Measurements from ENCODE around the gene NGFR. TPM values are rescaled to one million over a fixed set of nuclear protein-coding genes. Genes with fewer than 3 reads are reported as not detected.

Gene NGFR
- total RNA-seq, 4 donors from 2014 or later: 10.6 to 21.3 (median 16.1) TPM

GRCh38 chr17:49552070-49552751 lies 57.1 kb downstream of the NGFR start:
- no peaks in the 10 kb centered on the region for H3K9me3 ChIP-seq
- no peaks in the 10 kb centered on the region for H3K36me3 ChIP-seq
- WGBS, 2 donors (ENCODE audit: low coverage in 1 of 2): 72 to 90% methylated on average over 7 to 12 of the region's 27 CpGs
- no peak overlapping the region for H3K27ac ChIP-seq
- peaks cover 5% of the 10 kb centered on the region for H3K27me3 ChIP-seq
- H3K4me3 ChIP-seq: no peak overlapping the region
- TF ChIP-seq EP300 (IDR thresholded peaks at IDR 0.05): no peak
- TF ChIP-seq POLR2A (IDR thresholded peaks at IDR 0.05): no peak
- TF ChIP-seq CTCF (IDR thresholded peaks at IDR 0.05): no peak
- no peak for TF ChIP-seq POLR2AphosphoS5 (IDR thresholded peaks at IDR 0.05)
- no peak for ATAC-seq
- H3K4me1 ChIP-seq: peaks cover 0 to 10% (median 0%) of the 10 kb centered on the region in 3 donors

GRCh38 chr17:49553676-49554335 lies 58.7 kb downstream of the NGFR start:
- Histone ChIP-seq H3K27ac (no peak overlapping the region), H3K27me3 (peaks cover 6% of the 10 kb centered on the region), H3K4me3 (no peak overlapping the region), H3K9me3 (no peaks in the 10 kb centered on the region), H3K36me3 (no peaks in the 10 kb centered on the region), H3K4me1 (peaks cover 0 to 10% (median 0%) of the 10 kb centered on the region in 3 donors)
- TF ChIP-seq CTCF (IDR thresholded peaks at IDR 0.05) (no peak), POLR2AphosphoS5 (IDR thresholded peaks at IDR 0.05) (no peak), EP300 (IDR thresholded peaks at IDR 0.05) (no peak), POLR2A (IDR thresholded peaks at IDR 0.05) (no peak)
- 85 to 88% methylated on average over 6 to 8 of the region's 8 CpGs for WGBS, 2 donors (ENCODE audit: low coverage in 1 of 2)
- no peak for ATAC-seq

- no peak overlapping the region for H3K27ac ChIP-seq
- no peak for ATAC-seq
These were observed 59.8 kb downstream of the NGFR start for GRCh38 chr17:49554694-49555494.

GRCh38 chr17:49555495-49556222 lies 60.6 kb downstream of the NGFR start:
- WGBS, 2 donors (ENCODE audit: low coverage in 1 of 2): 33 to 70% methylated on average over 3 to 6 of the region's 19 CpGs
- no peak for TF ChIP-seq POLR2A (IDR thresholded peaks at IDR 0.05)
- TF ChIP-seq EP300 (IDR thresholded peaks at IDR 0.05): no peak
- no peaks in the 10 kb centered on the region for H3K9me3 ChIP-seq
- H3K4me1 ChIP-seq: peaks cover 0 to 10% (median 0%) of the 10 kb centered on the region in 3 donors
- ATAC-seq: no peak
- peaks cover 6% of the 10 kb centered on the region for H3K27me3 ChIP-seq
- no peak overlapping the region for H3K4me3 ChIP-seq
- no peaks in the 10 kb centered on the region for H3K36me3 ChIP-seq
- no peak overlapping the region for H3K27ac ChIP-seq

More at GRCh38 chr17:49554694-49555494, 59.8 kb downstream of the NGFR start:
- Histone ChIP-seq H3K9me3 (no peaks in the 10 kb centered on the region), H3K4me3 (no peak overlapping the region), H3K4me1 (peaks cover 0 to 10% (median 0%) of the 10 kb centered on the region in 3 donors), H3K36me3 (no peaks in the 10 kb centered on the region), H3K27me3 (peaks cover 6% of the 10 kb centered on the region)
- TF ChIP-seq POLR2A (IDR thresholded peaks at IDR 0.05) (no peak), CTCF (IDR thresholded peaks at IDR 0.05) (no peak)
- no CpG with 5 or more reads among the region's 14 CpGs for WGBS, 2 donors (ENCODE audit: low coverage in 1 of 2)

Measured in gastroesophageal sphincter (tissue), 4 donors.